Epithelial cell of proximal tubule (primary cell): Measurements from ENCODE around the gene TMEM151B. TPM values are rescaled to one million over a fixed set of nuclear protein-coding genes. Genes with fewer than 3 reads are reported as not detected.
A peak's percentile ranks its signal among the peaks of the same experiment; 100 is the strongest.

ENCODE experiments used
- DNase-seq: peaks from one replicate; pipeline ENCODE4 v3.0.0-alpha.2; 2011; ENCODE audit warnings: low read depth
- H3K4me3 ChIP-seq: 2 replicates; pipeline ENCODE4 v1.5.1; 2011; ENCODE audit warnings: low read depth, mild to moderate bottlenecking, low read length
- total RNA-seq: library from RNA; depleted of rRNA; stranded (reverse); fragments of >200 nt; gene quantifications from 2 replicates; pipeline ENCODE4 v1.2.3, GENCODE V29; 2015
- TF ChIP-seq, protein P1 (sequence below): conservative IDR thresholded peaks from 2 replicates; pipeline ENCODE4 v1.5.1; 2012; ENCODE audit warnings: low read depth, mild to moderate bottlenecking, low read length

The TMEM151B gene
- total RNA-seq, 1 donor from 2014 or later = not detected

DNA sequence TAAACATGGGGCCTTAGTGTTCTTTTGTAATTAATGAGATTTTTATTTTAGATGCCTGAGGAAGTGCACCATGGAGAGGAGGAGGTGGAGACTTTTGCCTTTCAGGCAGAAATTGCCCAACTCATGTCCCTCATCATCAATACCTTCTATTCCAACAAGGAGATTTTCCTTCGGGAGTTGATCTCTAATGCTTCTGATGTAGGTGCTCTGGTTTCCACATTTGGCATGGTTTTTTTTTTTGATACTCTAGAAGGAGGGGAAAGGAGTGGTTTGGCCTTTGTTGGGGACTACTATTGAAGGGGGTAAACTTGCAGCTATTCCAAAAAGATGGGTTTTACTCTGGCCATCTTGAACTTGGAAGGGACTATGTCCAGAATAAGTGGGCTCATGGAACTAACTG lies 21.7 kb upstream of the TMEM151B start:
- no peak for DNase-seq
- peak overlapping the region; percentile 76 for H3K4me3 ChIP-seq
- TF ChIP-seq, protein P1, sequence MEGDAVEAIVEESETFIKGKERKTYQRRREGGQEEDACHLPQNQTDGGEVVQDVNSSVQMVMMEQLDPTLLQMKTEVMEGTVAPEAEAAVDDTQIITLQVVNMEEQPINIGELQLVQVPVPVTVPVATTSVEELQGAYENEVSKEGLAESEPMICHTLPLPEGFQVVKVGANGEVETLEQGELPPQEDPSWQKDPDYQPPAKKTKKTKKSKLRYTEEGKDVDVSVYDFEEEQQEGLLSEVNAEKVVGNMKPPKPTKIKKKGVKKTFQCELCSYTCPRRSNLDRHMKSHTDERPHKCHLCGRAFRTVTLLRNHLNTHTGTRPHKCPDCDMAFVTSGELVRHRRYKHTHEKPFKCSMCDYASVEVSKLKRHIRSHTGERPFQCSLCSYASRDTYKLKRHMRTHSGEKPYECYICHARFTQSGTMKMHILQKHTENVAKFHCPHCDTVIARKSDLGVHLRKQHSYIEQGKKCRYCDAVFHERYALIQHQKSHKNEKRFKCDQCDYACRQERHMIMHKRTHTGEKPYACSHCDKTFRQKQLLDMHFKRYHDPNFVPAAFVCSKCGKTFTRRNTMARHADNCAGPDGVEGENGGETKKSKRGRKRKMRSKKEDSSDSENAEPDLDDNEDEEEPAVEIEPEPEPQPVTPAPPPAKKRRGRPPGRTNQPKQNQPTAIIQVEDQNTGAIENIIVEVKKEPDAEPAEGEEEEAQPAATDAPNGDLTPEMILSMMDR = no peak

DNA sequence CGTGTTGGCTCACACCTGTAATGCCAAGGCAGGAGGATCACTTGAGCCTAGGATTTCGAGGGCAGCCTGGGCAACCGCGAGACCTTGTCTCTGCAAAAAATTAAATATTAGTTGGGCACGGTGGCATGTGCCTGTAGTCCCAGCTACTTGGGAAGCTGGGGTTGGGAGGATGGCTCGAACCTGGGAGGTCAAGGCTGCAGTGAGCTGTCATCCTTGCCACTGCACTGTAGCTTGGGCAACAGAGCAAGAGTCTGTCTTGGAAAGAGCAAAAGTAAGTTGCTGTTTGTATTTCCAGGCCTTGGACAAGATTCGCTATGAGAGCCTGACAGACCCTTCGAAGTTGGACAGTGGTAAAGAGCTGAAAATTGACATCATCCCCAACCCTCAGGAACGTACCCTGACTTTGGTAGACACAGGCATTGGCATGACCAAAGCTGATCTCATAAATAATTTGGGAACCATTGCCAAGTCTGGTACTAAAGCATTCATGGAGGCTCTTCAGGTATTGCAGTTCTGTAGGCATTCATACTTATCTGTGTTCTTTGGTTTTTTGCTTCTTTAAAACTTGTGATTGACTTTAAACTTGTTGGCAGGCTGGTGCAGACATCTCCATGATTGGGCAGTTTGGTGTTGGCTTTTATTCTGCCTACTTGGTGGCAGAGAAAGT lies 21.0 kb upstream of the TMEM151B start:
- H3K4me3 ChIP-seq = peak overlapping the region; percentile 76
- TF ChIP-seq, protein P1 = no peak
- DNase-seq = no peak

DNA sequence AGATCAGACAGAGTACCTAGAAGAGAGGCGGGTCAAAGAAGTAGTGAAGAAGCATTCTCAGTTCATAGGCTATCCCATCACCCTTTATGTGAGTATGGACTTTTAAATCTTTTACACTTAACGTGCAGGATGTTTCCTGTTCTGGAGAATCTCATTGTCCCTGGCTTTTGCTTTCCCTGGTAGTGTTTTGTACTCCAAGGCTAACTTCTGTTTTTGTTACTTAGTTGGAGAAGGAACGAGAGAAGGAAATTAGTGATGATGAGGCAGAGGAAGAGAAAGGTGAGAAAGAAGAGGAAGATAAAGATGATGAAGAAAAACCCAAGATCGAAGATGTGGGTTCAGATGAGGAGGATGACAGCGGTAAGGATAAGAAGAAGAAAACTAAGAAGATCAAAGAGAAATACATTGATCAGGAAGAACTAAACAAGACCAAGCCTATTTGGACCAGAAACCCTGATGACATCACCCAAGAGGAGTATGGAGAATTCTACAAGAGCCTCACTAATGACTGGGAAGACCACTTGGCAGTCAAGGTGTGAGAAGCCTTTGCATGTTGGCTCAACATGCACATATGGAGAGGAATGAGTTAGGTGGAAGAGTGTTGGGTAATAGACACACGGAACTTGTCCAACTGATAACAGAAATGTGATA lies 20.1 kb upstream of the TMEM151B start:
- TF ChIP-seq, protein P1 = no peak
- no peak for DNase-seq
- no peak overlapping the region for H3K4me3 ChIP-seq

DNA sequence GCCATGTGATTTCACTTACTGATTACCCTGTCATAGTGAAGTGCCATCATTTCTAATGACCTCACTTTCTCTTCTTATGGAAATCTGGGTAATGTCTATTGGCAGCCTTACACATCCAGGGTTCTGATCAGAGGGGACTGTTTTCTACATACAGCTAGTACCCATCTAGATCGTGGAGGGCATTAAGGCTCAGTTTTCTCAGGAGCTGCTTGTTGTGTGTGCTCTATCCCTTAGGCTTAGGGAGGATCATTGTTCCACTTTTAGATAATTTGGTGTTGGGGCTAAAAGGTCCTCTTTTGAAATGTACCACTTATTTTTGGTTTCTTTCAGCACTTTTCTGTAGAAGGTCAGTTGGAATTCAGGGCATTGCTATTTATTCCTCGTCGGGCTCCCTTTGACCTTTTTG lies 19.5 kb upstream of the TMEM151B start:
- TF ChIP-seq, protein P1 = no peak
- no peak overlapping the region for H3K4me3 ChIP-seq
- DNase-seq = no peak

DNA sequence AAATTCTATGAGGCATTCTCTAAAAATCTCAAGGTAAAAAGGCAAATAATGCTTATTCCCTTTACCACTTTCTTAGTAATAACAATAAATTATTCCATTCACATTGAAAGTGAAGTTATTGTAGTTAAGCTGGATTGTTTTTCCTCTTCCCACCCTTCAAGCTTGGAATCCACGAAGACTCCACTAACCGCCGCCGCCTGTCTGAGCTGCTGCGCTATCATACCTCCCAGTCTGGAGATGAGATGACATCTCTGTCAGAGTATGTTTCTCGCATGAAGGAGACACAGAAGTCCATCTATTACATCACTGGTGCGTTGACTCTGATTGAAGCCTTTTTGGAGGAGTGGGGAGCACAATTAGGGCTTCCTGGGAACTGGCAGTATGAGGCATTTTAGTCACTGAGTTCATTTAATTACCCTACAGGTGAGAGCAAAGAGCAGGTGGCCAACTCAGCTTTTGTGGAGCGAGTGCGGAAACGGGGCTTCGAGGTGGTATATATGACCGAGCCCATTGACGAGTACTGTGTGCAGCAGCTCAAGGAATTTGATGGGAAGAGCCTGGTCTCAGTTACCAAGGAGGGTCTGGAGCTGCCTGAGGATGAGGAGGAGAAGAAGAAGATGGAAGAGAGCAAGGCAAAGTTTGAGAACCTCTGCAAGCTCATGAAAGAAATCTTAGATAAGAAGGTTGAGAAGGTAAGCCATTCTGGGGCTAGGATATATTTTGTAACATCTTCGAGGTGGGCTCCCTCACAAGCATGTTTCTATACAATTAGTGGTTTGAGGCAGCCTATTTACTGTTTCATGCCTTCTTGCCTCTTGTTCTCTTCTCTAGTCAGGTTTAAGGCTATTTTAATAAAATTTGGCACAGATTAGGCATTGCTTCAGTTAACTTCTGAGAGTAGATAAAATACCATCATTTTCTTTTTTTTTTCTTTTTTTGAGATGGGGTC lies 18.4 kb upstream of the TMEM151B start:
- TF ChIP-seq, protein P1 = no peak
- DNase-seq = no peak
- H3K4me3 ChIP-seq = no peak overlapping the region

DNA sequence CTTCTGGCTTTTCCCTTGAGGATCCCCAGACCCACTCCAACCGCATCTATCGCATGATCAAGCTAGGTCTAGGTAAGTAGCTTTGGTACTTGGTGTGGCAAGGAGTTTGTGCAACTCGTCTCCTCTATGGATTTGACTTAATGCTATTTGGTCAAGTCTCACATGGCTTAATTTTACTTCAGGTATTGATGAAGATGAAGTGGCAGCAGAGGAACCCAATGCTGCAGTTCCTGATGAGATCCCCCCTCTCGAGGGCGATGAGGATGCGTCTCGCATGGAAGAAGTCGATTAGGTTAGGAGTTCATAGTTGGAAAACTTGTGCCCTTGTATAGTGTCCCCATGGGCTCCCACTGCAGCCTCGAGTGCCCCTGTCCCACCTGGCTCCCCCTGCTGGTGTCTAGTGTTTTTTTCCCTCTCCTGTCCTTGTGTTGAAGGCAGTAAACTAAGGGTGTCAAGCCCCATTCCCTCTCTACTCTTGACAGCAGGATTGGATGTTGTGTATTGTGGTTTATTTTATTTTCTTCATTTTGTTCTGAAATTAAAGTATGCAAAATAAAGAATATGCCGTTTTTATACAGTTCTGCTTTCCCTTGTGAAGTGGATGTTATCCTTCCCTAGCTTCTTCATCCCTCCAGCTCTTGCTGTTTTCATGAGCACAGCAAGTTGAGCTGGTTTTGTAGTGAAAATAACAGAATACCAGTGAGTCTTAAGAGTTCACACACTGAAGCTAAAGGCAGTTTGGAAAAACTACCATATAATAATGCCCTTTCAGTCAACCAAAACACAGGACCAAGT lies 16.7 kb upstream of the TMEM151B start:
- no peak overlapping the region for H3K4me3 ChIP-seq
- TF ChIP-seq, protein P1 = peak; percentile 62
- DNase-seq = no peak
